GM21825 (cell line): ENCODE results near the gene PRSS36.
"Not testable (repeated sequence)": the region's sequence is repeated elsewhere in the genome, so short reads cannot be mapped to it uniquely, and the experiment has no call there.

Experiments used
- ATAC-seq: cut with Tn5 transposase; IDR thresholded peaks from one replicate; pipeline ENCODE4 v1.9.1; 2021; ENCODE audit warnings: mild to moderate bottlenecking, moderate library complexity; ENCODE audit not compliant: unreplicated experiment

Gene PRSS36

GRCh38 chr16:31184888-31185287, 35.0 kb upstream of the PRSS36 start:
- no peak for ATAC-seq

GRCh38 chr16:31183432-31184428, 33.9 kb upstream of the PRSS36 start:
- ATAC-seq: no peak

GRCh38 chr16:31182391-31182790, 32.5 kb upstream of the PRSS36 start:
- no peak for ATAC-seq

- no peak for ATAC-seq
These were observed 31.4 kb upstream of the PRSS36 start for GRCh38 chr16:31181102-31181830.

- ATAC-seq: peak; percentile 49
These were observed 30.0 kb upstream of the PRSS36 start, which contains the start of gene FUS for GRCh38 chr16:31179747-31180459. FUS (plus strand) TSS chr16:31180139; CDS start chr16:31180215, 76 bp downstream.

- ATAC-seq: no peak
These were observed 29.4 kb upstream of the PRSS36 start for GRCh38 chr16:31179219-31179746.

GRCh38 chr16:31177136-31177535, 27.3 kb upstream of the PRSS36 start:
- no peak for ATAC-seq

GRCh38 chr16:31170048-31170447, 20.2 kb upstream of the PRSS36 start:
- not testable (repeated sequence) for ATAC-seq

GRCh38 chr16:31168848-31169247, 19.0 kb upstream of the PRSS36 start:
- ATAC-seq: no peak

GRCh38 chr16:31167315-31167714, 17.4 kb upstream of the PRSS36 start:
- ATAC-seq: no peak

- no peak for ATAC-seq
These were observed 7.3 kb upstream of the PRSS36 start for GRCh38 chr16:31157136-31157535.

- ATAC-seq: not testable (repeated sequence)
These were observed 1.1 kb upstream of the PRSS36 start for GRCh38 chr16:31150976-31151375.

- no peak for ATAC-seq
These were observed 534 bp downstream of the PRSS36 start for GRCh38 chr16:31149332-31149731.

- ATAC-seq: no peak
These were observed 970 bp downstream of the PRSS36 start for GRCh38 chr16:31148896-31149295.

GRCh38 chr16:31148281-31148728, 1.6 kb downstream of the PRSS36 start:
- no peak for ATAC-seq

- no peak for ATAC-seq
These were observed 2.3 kb downstream of the PRSS36 start for GRCh38 chr16:31147574-31147973.

- ATAC-seq: no peak
These were observed 4.4 kb downstream of the PRSS36 start for GRCh38 chr16:31145398-31145990.

GRCh38 chr16:31144418-31144817, 5.4 kb downstream of the PRSS36 start:
- not testable (repeated sequence) for ATAC-seq

- ATAC-seq: no peak
These were observed 6.1 kb downstream of the PRSS36 start for GRCh38 chr16:31143694-31144148.

GRCh38 chr16:31143011-31143693, 6.7 kb downstream of the PRSS36 start:
- ATAC-seq: no peak
